Sciatic nerve (tissue), 2 donors: Measurements from ENCODE around the gene RAPGEFL1. TPM values are rescaled to one million over a fixed set of nuclear protein-coding genes. Genes with fewer than 3 reads are reported as not detected.
"Not testable (repeated sequence)": the region's sequence is repeated elsewhere in the genome, so short reads cannot be mapped to it uniquely, and the experiment has no call there.

Experiments used
- ATAC-seq: fragments of 200-7000 bp; cut with Tn5 transposase; one replicate; pipeline ENCODE4 v1.9.1; 2020; ENCODE audit warnings: mild to moderate bottlenecking, moderate library complexity
- DNase-seq: peaks from one replicate; pipeline ENCODE4 v3.0.0-alpha.2; 2020; ENCODE audit warnings: low spot score
- intact Hi-C: fragments of 100-400 bp; cut with DNase I; formaldehyde crosslinking; loops from one replicate; pipeline ENCODE4 v1.14.2; 2022
- total RNA-seq: library from RNA; stranded (reverse); fragmentation: NEBNext Ultra II Directional; extraction: Animal tissue kit (Norgen Biotek cat#: 25700); gene quantifications from one replicate; pipeline ENCODE4 v1.2.1, GENCODE V29; 2021
- donor health status: DM: no; HTN: no; CAD: no.
- donor health status: DM: no; HTN: no; CAD: no.

The RAPGEFL1 gene
- total RNA-seq: 21.2 TPM

GRCh38 chr17:40177275-40177874 is at the start of gene RAPGEFL1:
RAPGEFL1 (plus strand) TSS chr17:40177470; CDS start chr17:40177862, 392 bp downstream.
- peak; percentile 79 for ATAC-seq
- intact Hi-C loops: no loop called here
- peak; percentile 87 for DNase-seq

DNA sequence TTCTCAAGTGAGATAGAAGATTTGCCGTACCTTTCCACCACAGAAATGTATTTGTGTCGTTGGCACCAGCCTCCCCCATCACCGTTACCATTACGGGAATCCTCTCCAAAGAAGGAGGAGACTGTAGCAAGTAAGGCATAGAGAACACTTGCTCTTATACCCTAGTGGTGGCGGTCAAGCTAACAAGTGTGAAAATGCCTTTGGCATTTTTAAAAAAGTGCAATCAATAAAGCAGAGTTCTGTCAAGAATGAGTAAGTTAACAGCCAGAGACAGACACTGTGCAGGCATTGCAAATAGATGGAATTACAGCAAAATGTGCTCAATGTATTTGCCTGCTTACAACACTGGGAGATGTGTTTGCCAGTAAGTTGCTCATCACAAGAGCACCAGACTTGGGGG is 47.8 kb upstream of the RAPGEFL1 start:
- no peak for ATAC-seq
- intact Hi-C loops: no loop called here

DNA sequence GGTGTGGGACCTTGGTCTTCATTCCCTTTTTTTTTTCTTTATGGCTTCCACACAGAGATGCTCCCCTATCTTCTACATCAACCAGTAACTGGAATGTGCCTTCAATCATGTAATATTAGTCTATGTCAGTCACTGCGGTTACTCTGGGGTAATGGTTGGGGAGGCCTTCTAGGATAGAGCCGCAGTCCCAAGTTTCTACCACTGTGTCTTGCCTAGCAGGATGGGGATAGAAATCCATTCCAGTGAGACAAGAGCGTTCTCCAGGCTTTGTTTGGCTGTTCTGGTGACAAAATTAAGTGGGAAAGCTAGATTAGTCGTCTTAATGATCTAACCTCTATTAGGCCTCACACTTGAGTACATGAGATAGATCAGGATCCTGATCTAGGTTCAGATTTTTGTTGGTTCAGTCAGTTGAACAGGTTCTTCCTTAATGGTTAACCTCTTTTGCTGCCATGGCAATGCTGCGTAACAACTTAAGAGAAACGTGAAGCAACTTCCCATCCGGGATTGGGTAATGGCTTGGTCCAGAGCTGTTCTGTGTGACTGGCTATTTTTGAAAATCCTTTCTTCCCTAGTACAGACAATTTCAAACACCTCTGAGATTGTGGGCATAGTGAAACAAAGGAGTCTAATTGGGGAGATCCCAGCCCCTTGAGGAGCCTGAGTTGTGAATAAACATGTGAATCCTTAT is 46.8 kb upstream of the RAPGEFL1 start:
- intact Hi-C loops: no loop called here
- DNase-seq: no peak
- peak; percentile 76 for ATAC-seq

More for the DNA sequence above, 47.8 kb upstream of the RAPGEFL1 start:
- no peak for DNase-seq

DNA sequence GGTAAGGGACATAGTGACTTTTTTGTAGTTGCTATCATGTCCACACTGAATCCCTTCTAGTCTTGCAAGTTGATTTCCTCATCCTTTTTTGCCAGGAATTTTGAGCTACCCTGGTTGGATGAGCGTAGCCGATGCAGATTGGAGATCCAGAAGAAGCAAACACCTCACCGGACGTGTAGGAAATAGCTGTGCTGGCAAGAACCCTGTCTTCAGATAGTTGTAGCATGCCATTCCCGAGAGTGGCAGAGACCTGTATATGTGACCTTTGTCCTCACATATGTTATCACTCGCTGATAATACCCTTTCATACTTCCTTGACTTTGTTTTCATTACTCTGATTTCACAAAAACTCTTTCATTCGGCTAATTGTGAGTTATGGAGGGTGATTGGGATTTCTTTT is 43.1 kb upstream of the RAPGEFL1 start:
- intact Hi-C loops: no loop called here
- DNase-seq (no peak), ATAC-seq (no peak)

- no peak for ATAC-seq
- intact Hi-C loops: no loop called here
Observed at GRCh38 chr17:40135817-40136216, 41.5 kb upstream of the RAPGEFL1 start.

GRCh38 chr17:40139566-40140058 is 37.7 kb upstream of the RAPGEFL1 start:
- no peak for DNase-seq
- intact Hi-C loops: no loop called here
- peak; percentile 33 for ATAC-seq

More at GRCh38 chr17:40135817-40136216, 41.5 kb upstream of the RAPGEFL1 start:
- DNase-seq: no peak

DNA sequence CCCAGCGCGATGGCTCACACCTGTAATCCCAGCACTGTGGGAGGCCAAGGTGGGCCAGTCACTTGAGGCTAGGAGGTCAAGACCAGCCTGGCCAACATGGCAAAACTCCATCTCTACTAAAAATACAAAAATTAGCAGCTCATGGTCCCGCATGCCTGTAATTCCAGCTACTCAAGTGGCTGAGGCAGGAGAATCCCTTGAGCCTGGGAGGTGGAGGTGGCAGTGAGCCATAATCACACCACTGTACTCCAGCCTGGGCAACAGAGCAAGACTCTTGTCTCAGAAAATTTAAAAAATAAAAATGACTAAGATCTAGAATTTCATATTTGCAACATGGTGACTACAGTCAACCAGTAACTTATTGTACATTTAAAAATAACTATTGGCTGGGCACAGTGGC is 34.1 kb upstream of the RAPGEFL1 start:
- DNase-seq, ATAC-seq, intact Hi-C loops: not testable (repeated sequence)

DNA sequence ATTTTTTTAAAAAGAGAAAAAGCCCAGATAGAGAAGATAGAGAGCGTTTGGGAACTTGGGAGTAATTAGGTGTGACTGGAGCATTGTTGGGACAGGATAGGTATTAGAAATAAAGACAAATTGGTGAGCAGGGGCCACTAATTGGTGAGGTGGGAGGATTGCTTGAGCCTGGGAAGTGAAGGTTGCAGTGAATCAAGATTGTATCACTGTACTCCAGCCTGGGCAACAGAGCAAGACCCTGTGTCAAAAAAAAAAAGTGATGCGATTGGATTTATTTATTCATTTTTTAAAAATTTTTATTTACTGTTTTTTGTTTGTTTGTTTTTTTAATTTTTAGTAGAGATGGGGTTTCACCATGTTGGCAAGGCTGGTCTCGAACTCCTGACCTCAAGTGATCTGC is 31.8 kb upstream of the RAPGEFL1 start:
- DNase-seq (no peak), ATAC-seq (no peak)
- intact Hi-C loops: no loop called here

- intact Hi-C loops: no loop called here
- ATAC-seq (no peak), DNase-seq (no peak)
Observed at GRCh38 chr17:40148527-40148926, 28.7 kb upstream of the RAPGEFL1 start.

GRCh38 chr17:40150276-40150675 is 27.0 kb upstream of the RAPGEFL1 start:
- intact Hi-C loops: no loop called here
- no peak for DNase-seq
- ATAC-seq: no peak

- intact Hi-C loops: no loop called here
- DNase-seq: no peak
- no peak for ATAC-seq
Observed at GRCh38 chr17:40151414-40151963, 25.8 kb upstream of the RAPGEFL1 start.

DNA sequence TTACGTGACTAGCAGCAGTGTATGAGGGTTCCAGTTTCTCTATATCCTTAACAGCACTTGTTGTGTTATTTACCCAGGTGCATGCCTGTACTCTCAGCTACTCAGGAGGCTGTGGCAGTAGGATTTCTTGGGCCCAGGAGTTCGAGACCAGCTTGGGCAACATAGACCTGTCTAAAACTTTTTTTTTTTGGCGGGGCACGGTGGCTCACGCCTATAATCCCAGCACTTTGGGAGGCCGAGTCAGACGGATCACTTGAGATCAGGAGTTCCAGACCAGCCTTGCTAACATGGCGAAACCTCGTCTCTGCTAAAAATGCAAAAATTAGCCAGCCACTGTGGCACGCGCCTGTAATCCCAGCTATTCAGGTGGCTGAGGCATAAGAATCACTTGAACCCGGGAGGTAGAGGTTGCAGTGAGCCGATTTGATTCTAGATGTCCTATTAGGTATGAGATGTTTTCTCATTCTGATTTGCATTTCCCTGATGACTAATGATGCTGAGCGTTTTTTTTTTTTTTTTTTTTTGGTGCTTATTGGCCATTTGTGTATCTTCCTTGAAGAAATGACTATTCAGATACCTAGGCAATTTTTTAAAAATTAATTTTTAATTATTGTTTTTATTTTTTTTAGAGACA is 23.6 kb upstream of the RAPGEFL1 start:
- intact Hi-C loops: no loop called here
- no peak for ATAC-seq

DNA sequence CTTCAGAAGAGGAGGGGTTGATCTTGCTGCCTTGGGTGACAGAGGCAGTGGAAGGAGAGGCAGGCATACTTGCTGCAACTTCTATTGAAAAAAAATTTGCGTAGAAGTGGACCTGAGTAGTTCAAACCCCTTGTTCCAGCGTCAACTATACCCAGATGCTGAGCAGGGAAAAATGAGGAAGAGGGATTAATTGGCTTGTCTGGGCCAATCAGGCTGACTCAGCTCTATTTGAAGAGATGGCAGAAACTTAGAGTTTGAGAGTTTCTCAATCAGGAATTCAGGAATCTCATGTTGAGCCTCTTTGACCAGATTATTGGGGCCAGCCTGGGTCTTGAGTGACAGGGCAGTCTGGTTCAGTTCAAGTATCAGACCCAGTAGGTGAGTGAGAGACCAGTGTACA is 19.3 kb upstream of the RAPGEFL1 start:
- no peak for ATAC-seq
- intact Hi-C loops: no loop called here
- no peak for DNase-seq

More for the DNA sequence above, 23.6 kb upstream of the RAPGEFL1 start:
- no peak for DNase-seq

- intact Hi-C loops: no loop called here
- no peak for DNase-seq
- ATAC-seq: no peak
Observed at GRCh38 chr17:40158438-40159013, 18.7 kb upstream of the RAPGEFL1 start.

DNA sequence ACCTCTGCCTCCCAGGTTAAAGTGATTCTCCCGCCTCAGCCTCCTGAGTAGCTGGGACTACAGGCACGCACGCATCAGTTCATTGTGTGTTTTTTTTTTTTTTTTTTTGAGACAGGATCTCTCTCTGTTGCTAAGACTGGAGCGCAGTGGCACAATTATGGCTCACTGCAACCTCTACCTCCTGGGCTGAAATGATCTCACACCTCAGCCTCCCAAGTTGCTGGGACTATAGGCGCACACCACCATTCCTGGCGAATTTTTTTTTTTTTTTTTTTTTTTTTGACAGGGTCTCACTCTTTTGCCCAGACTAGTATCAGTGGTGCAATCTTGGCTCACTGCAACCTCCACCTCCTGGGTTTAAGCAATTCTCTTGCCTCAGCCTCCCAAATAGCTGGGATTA is 17.8 kb upstream of the RAPGEFL1 start:
- intact Hi-C loops: no loop called here
- DNase-seq: no peak
- ATAC-seq: no peak

GRCh38 chr17:40167685-40168261 is 9.5 kb upstream of the RAPGEFL1 start:
- DNase-seq: no peak
- peak; percentile 6 for ATAC-seq
- intact Hi-C loops: loop anchor here (10.0 kb wide), 1 partner anchor 53 kb away; no protein-coding TSS in a partner anchor

DNA sequence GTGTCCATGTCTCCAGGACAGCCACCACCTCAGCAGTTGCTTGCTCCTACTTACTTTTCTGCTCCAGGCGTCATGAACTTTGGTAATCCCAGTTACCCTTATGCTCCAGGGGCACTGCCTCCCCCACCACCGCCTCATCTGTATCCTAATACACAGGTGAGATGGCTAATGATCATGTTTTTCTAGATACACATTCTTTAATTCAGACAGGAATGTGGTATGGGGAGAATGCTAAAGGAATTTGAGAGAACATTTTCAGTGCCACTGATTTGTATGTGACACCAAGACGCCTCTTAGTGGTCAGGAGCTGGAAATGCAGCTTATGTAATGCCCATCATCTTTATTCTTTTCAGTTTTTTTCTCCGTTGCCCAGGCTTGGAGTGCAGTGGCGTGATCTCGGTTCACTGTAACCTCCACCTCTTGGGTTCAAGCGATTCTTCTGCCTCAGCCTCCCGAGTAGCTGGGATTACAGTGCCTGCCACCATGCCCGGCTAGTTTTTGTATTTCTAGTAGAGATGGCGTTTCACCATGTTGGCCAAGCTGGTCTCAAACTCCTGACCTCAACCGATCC is 8.9 kb upstream of the RAPGEFL1 start:
- peak; percentile 75 for ATAC-seq
- intact Hi-C loops: loop anchor here (10.0 kb wide), 1 partner anchor 54 kb away; no protein-coding TSS in a partner anchor

DNA sequence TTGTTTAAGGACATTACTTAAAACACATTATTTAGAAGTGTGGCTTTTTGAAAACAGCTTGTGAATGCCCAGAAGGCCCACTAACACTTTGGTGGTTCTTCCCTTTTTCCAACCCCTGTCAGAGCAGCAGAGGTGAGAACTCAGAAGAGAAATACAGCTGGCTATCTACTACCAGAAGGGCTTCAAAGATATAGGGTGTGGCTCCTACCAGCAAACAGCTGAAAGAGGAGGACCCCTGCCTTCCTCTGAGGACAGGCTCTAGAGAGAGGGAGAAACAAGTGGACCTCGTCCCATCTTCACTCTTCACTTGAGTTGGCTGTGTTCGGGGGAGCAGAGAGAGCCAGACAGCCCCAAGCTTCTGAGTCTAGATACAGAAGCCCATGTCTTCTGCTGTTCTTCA is 6.9 kb upstream of the RAPGEFL1 start:
- no peak for ATAC-seq
- no peak for DNase-seq
- intact Hi-C loops: no loop called here

More for the DNA sequence above, 8.9 kb upstream of the RAPGEFL1 start:
- DNase-seq: no peak

GRCh38 chr17:40171750-40172149 is 5.5 kb upstream of the RAPGEFL1 start:
- intact Hi-C loops: no loop called here
- no peak for DNase-seq
- ATAC-seq: no peak
